Measurements from ENCODE around the gene ADAMTS6.
A peak's percentile ranks its signal among the peaks of the same experiment; 100 is the strongest.
"Not testable (repeated sequence)": the region's sequence is repeated elsewhere in the genome, so short reads cannot be mapped to it uniquely, and the experiment has no call there.

The ADAMTS6 gene, protein sequence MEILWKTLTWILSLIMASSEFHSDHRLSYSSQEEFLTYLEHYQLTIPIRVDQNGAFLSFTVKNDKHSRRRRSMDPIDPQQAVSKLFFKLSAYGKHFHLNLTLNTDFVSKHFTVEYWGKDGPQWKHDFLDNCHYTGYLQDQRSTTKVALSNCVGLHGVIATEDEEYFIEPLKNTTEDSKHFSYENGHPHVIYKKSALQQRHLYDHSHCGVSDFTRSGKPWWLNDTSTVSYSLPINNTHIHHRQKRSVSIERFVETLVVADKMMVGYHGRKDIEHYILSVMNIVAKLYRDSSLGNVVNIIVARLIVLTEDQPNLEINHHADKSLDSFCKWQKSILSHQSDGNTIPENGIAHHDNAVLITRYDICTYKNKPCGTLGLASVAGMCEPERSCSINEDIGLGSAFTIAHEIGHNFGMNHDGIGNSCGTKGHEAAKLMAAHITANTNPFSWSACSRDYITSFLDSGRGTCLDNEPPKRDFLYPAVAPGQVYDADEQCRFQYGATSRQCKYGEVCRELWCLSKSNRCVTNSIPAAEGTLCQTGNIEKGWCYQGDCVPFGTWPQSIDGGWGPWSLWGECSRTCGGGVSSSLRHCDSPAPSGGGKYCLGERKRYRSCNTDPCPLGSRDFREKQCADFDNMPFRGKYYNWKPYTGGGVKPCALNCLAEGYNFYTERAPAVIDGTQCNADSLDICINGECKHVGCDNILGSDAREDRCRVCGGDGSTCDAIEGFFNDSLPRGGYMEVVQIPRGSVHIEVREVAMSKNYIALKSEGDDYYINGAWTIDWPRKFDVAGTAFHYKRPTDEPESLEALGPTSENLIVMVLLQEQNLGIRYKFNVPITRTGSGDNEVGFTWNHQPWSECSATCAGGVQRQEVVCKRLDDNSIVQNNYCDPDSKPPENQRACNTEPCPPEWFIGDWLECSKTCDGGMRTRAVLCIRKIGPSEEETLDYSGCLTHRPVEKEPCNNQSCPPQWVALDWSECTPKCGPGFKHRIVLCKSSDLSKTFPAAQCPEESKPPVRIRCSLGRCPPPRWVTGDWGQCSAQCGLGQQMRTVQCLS (N-terminal part only)

DNA sequence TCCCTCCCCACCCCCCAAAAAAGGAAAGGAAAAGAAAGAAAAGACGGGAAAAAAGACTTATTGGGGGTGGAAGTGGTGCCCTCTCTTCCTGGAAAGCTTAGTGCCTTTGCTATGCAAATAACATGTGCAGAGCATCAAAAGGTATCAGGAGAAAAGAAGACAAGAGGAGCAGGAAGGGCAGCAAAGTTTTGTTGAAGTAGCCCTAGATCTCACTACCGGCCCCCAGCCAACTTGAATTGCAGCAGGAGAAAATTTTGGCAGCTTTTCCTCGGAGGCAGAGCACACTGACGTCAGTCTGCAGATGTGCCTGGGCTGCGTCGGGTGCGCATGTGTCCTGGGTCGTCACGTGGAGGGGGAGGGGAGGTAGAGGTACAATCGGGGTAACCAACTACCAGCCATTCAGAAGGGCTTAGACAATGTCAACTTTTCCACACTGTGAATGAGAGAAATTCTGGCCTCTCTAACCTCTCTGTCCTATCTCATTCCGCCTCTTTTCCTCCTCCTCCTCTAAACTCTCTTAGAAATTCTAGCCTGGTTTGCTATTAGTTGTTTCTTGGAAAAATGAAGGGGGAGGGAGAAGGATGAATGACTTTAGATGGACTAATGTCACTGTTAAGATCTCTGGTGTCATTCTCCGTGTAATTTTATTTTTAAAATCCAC is at the start of gene ADAMTS6:
Gene ADAMTS6 (minus strand): TSS at position 286 of the 661 bp plus-strand sequence. CDS start 8,247 bp downstream, outside the sequence.
- peak; percentile 73 for DNase-seq (ENCODE audit: low spot score)

DNA sequence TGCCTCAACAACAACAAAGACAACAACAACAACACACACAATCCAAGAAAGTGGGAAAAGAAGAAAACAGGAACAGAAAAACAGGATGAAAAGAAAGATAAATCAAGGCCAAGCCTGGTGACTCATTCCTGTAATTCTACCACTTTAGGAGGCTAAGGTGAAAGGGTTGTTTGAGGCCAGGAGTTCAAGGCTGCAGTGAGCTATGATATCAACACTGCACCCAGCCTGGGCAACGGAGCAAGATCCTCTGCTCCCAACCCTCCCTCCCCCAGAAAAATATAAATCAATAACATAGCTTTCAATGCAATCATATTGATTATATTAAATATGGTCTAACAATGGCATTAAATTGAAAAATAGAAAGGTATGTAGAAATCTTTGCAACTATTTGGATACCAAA is 49.2 kb upstream of the ADAMTS6 start:
- DNase-seq (ENCODE audit: low spot score), result no peak

DNA sequence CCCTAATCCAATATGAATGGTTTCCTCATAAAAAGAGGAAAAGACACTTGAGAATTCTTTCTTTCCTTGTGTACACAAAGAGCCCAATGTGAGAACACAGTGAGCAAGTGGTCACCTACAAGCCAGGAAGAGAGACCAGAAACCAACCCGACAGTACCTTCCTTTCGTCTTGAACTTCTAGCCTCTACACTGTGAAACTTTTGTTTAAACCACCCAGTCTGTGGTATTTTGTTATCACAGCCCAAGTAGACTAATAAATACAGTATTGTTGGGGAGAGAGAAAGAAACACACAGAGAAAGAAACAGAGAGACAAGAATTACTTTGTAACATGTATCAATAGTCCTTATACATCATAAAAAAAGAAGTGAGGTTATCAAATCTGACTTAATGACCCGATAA is 44.0 kb upstream of the ADAMTS6 start:
- no peak for DNase-seq (ENCODE audit: low spot score)

DNA sequence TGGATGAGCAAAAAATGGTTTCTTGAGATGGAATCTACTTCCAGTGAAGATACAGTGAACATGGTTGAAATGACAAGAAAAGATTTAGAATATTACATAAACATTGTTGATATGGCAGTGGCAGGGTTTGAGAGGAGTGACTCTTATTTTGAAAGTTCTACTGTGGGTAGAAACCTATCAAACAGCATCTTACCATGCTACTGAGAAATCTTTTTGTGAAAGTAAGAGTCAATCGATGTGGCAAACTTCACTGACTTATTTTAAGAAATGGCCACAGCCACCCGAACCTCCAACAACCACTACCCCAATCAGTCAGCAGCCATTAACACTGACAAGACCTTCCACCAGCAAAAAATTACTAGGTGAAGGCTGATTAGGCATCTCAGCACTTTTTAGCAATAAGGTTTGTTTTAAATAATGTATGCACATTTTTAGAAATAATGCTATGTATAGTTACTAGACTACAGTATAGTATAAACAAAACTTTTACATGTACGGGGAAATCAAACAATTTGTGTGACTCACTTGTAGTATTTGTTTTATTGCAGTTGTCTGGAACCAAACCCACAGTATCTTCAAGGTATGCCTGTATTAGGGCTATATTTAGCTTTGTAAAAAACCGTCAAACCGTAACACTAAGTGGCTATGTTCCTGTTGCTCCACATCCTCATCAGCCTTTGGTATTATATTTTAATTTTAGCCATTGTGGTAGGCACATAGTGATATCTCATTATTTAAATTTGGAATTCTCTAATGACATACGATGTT is 30.6 kb upstream of the ADAMTS6 start:
- no peak for DNase-seq (ENCODE audit: low spot score)

DNA sequence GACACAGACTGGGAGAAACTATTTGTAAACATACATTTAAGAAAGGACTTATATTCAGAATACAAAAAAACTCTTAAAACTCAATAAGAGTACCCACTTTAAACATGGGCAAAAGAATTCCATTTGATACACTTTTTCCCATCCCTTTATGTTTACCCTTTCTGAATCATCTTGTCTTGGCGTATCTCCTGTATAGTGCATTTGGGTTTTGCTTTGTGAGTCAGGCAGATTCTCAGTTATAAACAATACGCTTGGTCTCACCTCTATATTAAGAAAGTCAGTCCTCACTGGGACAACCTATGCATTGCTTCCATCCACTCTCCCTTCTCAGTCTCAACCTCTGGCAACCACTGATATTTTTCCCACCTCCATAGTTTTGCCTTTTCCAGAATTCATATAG is 27.3 kb upstream of the ADAMTS6 start:
- no peak for DNase-seq (ENCODE audit: low spot score)

DNA sequence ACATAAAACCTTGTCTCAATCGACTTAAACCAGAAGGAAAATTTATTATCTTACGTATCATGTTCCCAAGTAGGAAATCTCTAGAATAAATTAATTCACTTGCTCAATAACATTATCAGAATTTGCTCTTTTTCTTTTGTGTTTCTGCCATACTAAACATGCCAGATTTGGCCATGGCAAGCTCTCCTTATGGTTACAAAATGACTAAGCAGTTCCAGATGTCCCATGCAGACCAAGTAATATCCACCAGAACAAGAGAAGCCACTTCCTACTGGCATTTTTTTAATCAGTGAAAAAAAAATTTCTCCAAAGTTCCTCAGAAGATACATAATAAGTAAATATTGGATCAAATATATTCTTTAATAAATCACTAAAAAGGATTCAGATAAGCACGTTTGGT is 25.2 kb upstream of the ADAMTS6 start:
- DNase-seq (ENCODE audit: low spot score), result no peak

DNA sequence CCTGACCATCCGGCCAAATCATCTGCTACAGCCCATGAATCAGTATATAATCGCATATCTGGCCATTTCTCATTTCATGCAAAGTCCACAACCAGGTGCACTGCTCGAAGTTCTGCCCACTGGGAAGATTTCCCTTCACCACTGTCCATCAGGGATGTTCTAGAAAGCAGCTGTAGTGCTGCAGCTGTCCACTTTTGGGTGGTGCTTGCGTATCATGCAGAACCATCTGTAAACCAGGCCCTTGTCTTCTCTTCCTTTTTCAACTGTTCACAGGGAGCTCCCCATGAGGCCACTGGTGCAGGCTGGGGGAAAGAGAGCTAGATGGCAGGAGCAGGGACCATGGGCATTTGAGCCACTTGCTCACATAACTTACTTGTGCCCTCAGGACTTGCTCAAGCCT is 7.4 kb upstream of the ADAMTS6 start:
- no peak for DNase-seq (ENCODE audit: low spot score)

DNA sequence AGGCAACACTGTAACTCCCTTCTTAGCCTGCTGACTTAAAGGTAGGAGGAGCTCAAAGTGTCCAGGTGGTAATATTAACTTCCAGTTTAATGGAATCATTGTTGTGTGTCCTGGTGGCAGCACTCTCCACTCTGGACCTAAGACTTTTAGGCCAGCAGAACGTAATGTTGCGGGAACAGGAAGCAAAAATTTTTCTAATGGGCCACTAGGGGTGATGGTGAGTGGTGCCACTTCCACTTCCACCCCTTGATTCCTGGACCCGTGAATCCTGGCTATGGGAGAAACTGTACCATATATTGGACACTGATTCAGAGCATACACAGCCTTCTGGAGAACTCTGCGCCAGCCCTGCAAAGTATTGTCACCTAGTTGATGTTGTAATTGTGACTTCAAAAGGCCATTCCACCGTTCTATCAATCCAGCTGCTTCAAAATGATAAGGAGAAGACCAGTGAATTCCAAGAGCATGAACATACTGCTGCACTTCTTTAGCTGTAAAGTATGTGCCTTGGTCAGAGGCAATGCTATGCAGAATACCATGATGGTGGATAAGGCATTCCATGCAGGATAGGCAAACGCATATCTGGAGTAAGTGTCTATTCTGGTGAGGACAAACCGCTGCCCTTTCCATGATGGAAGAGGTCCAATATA is 6.4 kb upstream of the ADAMTS6 start:
- DNase-seq (ENCODE audit: low spot score), result not testable (repeated sequence)

DNA sequence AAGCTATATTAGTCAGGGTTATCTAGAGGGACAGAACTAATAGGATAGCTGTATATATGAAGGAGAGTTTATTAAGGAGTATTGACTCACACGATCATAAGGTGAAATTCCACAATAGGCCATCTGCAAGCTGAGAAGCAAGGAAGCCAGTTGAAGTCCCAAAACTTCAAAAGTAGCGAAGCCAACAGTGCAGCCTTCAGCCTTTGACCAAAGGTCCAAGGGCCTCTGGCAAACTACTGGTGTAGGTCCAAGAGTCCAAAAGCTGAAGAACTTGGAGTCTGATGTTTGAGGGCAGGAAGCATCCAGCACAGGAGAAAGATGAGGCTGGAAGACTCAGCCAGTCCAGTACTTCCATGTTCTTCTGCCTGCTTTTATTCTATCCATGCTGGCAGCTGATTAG is 5.1 kb upstream of the ADAMTS6 start:
- DNase-seq (ENCODE audit: low spot score), result not testable (repeated sequence)

DNA sequence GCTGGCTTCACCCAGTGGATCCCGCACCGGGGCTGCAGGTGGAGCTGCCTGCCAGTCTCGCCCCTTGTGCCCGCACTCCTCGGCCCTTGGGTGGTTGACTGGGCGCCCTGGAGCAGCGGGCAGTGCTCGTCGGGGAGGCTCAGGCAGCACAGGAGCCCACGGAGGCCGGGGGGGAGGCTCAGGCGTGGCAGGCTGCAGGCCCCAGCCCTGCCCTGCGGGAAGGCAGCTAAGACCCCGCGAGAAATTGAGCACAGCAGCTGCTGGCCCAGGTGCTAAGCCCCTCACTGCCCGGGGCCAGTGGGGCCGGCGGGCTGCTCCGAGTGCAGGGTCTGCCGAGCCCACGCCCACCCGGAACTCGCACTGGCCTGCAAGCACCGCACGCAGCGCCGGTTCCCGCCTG is 3.7 kb upstream of the ADAMTS6 start:
- no peak for DNase-seq (ENCODE audit: low spot score)

DNA sequence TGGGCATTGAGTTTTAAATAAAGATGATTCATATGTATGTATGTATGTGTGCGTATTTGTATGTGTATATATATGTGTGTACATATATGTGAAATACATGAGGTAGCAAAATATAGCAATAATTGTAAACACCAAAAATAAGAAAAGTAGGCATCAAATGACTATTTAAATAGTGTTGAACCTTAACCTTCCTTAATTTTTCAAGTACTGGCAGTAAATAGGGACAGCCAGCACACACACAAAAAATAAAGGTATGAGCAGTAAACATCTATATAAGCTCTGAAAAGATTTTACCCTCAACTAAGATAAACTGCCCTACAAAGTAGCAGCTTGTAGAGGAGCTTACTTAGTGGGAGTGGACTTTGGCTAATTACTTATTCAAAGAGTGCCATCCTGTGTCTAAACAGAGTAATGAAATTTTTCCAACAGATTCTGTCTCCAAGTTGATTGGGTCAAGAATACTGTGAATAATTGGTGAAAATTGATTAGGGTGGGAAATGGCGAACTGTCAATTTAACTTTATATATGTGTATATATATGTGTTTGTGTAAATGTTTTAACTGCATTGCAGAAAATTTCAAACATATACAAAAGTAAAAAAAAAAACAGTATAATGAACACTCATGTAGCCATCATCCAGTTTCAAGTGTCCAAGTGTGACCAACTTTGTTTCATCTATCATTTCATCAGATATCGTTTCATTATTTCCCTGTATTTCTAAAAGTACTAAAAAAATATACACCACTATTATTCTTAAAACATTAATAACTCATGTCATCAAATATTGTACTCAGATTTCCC is 2.0 kb upstream of the ADAMTS6 start:
- peak; percentile 62 for DNase-seq (ENCODE audit: low spot score)

DNA sequence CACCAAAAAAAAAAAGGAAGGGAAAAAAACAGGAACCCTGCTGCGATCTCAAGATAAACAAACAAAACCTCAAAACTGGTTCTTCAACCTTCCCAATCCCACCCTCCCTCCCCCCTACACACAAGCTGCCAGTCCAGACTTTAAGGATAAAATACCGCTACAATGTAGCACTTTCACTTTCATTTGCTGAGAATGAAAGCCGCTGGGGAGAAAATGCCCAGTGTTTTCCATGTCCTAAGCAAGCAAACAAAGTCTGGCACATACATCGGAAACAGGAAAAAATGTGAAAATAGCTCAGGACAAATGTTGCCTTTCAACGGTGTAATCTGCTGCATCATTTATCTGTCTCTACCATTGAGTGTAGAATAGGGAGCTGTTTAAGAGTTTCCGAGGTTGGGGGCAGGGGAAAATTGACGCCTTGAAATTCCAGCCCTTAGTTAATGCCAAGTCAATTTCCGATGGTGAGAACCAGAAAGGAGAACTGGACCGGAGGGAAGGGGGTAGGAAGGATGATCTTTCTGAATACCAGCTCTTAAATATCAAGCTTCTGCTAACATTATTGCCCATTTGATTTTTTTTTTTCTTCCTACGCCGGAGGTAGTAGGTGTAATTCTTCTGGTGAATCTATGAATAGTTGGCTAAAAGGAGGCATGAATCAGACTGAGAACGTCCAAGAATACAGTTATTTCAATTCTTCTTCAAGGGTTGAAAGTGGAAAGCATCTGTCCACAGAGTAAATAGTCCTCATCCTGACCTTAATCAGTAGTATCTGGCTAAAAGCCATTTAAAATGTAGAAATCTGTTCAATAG is 1.2 kb upstream of the ADAMTS6 start:
- peak; percentile 26 for DNase-seq (ENCODE audit: low spot score)

DNA sequence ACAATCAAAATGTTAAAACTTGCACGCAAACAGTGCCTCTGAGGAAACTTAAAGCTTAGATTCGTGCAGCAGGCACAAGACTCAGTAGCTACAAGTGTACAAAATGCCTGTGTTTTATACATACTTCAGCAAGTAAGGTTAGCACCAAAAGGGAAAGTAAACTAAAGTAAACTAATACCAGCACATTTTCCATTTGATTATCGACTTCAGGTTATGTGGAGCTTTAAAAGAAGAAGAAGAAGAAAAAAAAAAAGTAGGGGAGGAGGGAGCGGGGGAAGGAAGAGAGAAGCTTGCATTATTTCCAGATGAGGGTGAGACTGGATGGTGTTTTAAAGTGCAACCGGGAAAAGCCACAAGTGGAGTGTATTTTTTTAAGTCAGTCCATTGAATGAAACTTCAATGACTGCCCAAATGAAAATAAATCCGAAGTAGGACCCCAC is 596 bp upstream of the ADAMTS6 start:
- no peak for DNase-seq (ENCODE audit: low spot score)

DNA sequence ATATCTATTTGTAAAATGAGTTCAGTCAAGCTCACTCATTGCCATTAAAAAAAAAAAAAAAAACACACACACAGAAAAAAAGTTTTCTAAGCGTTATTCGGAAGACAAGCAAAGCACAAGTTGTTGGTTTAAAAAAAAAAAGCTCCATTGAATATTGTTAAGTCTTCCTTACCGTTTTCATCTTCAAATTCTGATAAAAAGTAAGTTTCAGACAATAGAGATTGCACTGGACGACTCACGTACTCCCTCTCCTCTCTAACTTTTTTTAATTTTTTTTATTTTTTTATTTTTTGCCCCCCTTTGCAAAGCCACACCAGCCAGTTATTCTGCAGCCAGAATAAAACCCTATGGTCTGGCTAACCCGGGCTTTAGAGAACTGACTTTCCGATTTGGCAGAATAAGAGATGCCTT is 544 bp downstream of the ADAMTS6 start:
- no peak for DNase-seq (ENCODE audit: low spot score)

DNA sequence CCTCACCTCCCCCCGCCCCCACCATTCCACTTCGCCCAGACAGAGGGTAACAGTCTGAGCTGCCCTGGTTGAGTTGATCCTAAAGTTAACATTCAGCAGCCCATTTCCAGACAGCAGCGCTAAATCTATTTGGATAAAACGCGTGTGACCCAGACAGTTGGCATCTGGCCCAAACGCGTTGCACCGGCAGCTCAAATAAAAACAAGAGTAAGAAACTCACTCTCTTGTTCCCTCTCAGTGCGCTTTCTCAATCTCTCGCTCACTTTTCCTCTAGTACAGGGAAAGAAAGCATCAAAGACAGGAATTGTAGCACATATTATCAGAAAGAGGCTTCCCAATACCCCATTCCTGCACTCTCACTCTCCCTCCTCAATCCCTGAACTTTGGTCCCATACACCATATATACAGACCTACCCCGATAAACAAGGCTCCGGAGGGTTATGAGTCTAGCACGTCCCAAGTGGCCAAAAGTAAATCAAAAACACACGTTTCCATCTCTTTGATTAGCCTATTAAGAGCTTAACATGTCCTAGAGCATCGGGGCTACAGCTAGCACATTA is 1.3 kb downstream of the ADAMTS6 start:
- peak; percentile 19 for DNase-seq (ENCODE audit: low spot score)

DNA sequence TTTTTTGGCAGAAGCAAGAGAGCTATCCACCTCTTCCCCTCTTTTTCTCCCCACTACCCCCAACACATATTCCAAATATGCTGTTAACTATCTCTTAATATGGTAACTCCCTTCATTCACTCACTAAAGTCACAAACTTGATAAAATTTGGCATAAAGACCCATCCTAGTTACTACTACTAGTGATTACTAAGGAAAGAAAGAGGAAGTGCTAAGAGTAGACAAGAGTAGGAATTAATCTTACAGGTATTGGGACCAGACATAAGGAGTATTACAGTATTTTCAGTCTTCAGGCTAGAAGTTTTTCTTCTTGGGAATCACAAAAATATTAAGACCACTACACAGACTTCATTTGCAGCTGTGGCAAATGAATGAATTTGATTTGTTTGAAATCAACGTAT is 2.2 kb downstream of the ADAMTS6 start:
- no peak for DNase-seq (ENCODE audit: low spot score)

DNA sequence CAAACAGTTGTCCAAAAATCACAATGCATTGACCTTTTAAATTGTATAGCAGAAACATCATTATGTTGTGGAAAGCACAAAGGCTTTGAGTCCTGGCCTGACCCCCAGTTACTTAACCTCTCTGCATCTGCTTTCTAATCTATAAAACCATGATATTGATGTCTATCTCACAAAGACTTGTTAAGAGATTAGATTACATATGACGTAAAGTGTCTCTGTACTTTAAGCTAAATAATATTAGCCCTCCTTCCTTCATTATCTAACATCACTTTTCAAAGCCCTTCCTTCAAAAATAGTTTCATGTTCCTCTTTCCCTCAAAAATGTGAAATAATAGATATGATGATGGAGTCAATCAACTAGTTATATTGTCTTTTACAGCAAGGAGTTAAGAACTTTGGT is 3.4 kb downstream of the ADAMTS6 start:
- DNase-seq (ENCODE audit: low spot score), result no peak

DNA sequence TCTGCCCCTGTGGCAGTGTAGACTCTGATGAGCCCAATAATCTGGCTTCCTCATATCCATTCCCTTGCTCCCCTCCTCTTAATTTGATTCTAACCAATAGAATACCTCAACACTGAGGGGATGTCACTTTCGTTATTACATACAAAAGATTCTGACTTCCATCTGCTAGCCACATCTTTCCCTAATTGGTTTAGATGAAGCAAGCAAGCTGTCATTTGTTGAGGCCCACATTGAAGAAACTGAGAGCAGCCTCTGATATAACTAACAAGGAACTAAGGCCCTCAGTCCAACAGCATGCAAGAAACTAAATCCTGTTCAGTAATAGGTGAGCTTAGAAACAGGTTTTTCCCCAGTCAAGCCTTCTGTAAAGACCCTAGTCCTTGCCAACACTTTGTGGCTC is 5.8 kb downstream of the ADAMTS6 start:
- DNase-seq (ENCODE audit: low spot score), result no peak

DNA sequence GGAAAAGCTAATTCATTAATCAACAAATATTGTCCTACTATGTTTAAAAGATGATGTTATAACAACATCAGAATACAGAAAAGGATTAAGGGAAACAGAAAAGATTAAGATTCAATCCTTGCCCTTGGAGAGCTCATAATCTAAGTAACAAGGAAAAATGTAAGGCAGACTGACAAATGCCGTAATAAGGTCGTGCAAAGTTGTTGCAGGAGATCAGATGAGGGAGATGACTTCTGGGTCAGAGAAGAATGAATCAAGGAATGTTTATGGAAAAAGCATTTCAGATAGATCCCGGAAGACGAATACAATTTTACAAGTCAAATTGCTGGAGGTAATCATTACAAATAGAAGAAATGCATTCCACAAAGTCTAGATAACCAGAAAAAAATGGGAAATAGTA is 6.4 kb downstream of the ADAMTS6 start:
- no peak for DNase-seq (ENCODE audit: low spot score)
